Gastroesophageal sphincter (tissue), 3 donors: Measurements from ENCODE around the gene PPP2R5D.

Experiments used
- EP300 ChIP-seq: sonication (generic); formaldehyde crosslinking; IDR thresholded peaks from one replicate; pipeline ENCODE4 v1.6.1; 2017; ENCODE audit warnings: antibody characterized with exemption, mild to moderate bottlenecking
- TF ChIP-seq, protein P1 (sequence below), 4 experiments: fragments of 200-600 bp in 2 of 4; fragments of 450-650 bp in 2 of 4; sonication (generic) in 1 of 4; IDR thresholded peaks; one replicate each; pipeline ENCODE4 v1.5.1; 2017 to 2019; ENCODE audit warnings: antibody characterized with exemption in 4 of 4, mild to moderate bottlenecking in 2 of 4, moderate library complexity in 2 of 4

DNA sequence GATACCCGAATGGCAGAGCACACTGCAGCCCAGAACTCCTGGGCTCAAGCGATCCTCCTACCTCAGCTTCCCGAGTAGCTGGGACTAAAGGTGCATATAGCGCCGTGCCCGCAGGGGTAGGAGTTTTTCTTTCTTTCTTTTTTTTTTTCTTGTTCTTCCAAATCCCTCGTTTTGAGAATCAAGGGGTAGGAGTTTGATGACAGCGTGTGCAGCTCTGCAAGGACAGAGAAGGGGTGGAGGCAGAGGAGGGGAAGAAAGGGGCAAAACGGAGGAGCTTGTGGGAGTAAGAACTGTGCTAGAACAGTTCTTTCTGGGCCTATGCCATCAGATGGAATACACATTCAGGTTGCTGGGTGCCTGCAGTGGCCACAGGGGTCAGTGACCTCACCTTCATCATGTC, 52.3 kb downstream of the PPP2R5D start:
- TF ChIP-seq, protein P1, sequence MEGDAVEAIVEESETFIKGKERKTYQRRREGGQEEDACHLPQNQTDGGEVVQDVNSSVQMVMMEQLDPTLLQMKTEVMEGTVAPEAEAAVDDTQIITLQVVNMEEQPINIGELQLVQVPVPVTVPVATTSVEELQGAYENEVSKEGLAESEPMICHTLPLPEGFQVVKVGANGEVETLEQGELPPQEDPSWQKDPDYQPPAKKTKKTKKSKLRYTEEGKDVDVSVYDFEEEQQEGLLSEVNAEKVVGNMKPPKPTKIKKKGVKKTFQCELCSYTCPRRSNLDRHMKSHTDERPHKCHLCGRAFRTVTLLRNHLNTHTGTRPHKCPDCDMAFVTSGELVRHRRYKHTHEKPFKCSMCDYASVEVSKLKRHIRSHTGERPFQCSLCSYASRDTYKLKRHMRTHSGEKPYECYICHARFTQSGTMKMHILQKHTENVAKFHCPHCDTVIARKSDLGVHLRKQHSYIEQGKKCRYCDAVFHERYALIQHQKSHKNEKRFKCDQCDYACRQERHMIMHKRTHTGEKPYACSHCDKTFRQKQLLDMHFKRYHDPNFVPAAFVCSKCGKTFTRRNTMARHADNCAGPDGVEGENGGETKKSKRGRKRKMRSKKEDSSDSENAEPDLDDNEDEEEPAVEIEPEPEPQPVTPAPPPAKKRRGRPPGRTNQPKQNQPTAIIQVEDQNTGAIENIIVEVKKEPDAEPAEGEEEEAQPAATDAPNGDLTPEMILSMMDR (IDR thresholded peaks at IDR 0.05): no peak
- TF ChIP-seq EP300: no peak
